OCI-M1 (cell line): ENCODE results near the gene SLC66A2.
"Not testable (repeated sequence)": the region's sequence is repeated elsewhere in the genome, so short reads cannot be mapped to it uniquely, and the experiment has no call there.

ENCODE experiments used
- DNase-seq: peaks from one replicate; lab custom pipeline; 2025; lab: John Stamatoyannopoulos, UW

Gene SLC66A2

DNA sequence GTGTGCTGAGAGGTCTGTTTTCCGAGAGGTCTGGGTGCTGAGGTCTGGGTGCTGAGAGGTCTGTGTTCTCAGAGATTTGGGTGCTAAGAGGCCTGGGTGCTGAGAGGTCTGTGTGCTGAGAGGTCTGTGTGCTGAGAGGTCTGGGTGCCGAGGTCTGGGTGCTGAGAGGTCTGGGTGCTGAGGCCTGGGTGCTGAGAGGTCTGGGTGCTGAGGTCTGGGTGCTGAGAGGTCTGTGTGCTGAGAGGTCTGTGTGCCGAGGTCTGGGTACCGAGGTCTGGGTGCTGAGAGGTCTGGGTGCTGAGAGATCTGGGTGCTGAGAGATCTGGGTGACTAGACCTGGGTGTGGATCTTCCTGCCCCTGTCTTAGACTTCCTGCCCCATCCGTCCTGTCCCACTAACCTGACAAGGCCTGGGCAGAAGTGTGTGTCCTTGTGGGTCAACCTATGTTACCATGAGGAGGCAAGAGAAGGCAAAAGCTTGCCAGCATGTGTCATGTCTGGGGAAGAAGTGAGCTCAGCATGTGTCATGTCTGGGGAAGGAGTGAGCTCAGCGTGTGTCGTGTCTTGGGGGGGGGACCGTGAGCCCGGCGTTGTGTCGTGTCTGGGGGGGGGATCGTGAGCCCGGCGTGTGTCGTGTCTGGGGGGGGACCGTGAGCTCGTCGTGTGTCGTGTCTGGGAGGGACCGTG is 84.4 kb downstream of the SLC66A2 start:
- no peak for DNase-seq

GRCh38 chr18:79865951-79866350 is 85.5 kb downstream of the SLC66A2 start:
- DNase-seq: not testable (repeated sequence)

DNA sequence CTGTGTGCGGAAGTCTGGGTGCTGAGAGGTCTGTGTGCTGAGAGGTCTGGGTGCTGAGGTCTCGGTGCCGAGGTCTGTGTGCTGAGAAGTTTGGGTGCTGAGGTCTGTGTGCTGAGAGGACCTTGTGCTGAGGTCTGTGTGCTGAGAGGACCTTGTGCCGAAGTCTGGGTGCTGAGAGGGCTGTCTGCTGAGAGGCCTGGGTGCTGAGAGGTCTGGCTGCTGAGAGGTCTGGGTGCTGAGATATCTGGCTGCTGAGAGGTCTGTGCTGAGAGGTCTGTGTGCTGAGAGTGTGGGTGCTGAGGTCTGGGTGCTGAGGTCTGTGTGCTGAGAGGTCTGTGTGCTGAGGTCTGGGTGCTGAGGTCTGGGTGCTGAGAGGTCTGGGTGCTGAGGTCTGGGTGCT is 86.5 kb downstream of the SLC66A2 start:
- not testable (repeated sequence) for DNase-seq

DNA sequence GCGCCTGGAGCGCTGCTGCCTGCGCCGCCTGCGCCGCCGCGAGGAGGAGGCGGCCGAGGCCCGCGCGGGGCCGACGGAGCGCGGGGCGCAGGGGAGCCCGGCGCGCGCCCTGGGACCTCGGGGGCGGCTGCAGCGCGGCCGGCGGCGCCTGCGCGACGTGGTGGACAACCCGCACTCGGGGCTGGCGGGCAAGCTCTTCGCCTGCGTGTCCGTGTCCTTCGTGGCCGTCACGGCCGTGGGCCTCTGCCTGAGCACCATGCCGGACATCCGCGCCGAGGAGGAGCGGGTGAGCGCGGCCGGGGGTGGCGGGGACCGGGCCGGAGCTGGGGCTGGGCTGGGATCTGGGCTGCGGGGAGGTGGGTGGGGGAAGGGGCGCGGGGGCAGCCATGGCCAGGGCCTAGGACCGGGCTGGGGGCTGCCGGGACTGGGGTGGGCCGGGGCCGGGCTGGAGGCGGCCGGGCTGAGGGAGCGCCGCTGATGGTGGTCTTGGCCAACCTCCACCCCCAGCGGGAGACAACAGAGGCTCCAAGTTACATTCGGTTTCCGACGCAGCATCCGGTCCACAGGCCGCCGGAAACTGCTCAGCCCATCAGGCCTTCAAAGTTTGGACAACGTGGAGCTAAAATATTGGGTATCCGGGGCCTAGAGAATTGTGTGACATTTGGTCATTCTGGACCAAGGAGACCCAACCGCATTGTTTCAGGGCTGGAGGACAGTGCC is 87.3 kb downstream of the SLC66A2 start:
- no peak for DNase-seq

GRCh38 chr18:79863161-79864005 is 88.1 kb downstream of the SLC66A2 start:
- DNase-seq: no peak

GRCh38 chr18:79862562-79862961 is 88.9 kb downstream of the SLC66A2 start:
- no peak for DNase-seq

DNA sequence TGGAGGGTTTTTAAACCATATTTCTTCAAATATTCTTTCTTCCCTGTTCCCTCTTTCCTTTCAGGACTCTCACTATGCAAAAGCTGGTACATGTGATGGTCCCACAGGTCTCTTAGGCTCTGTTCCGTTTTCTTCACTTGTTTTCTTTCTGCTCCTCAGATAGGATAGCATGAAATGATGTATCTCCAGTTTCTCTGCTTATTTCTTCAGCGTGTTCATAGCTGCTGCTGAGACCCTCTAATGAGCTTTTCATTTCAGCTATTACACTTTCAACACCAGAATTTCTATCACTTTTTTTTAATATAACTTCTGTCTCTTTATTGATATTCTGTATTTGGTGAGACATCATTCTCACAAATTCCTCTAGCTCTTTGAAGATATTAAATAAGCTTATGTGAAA is 89.8 kb downstream of the SLC66A2 start:
- no peak for DNase-seq

GRCh38 chr18:79859314-79859713 is 92.1 kb downstream of the SLC66A2 start:
- DNase-seq: no peak

DNA sequence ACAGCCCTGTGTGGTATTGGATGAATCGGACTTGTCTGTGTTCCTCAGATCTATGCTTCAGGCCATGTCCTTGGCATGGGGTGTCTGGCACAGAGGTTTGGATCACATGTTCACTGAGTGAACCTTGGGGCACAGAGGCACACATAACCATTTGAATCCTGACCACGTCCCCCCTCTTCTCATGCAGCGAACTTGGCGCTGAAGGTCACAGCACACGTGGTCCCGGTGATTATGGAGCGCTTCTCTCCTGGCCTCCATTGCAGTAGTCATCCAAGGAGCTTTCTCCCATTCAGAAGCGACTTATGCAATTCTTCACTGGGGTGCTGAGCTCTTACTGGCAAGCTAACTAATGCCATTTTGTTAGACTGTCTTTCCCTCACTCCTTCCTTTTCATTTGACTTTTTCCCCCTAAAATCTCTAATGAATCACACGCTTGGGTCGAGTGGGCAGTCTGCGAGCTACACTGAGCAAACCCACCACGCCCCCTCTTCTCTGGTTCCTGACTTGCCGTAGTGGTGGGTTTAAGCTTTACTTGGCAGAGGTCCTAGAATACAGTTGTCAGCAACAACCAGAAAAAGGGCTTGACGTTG is 94.3 kb downstream of the SLC66A2 start:
- peak; percentile 71 for DNase-seq

GRCh38 chr18:79856119-79857007 is 95.1 kb downstream of the SLC66A2 start:
- no peak for DNase-seq

GRCh38 chr18:79855147-79855933 is 96.1 kb downstream of the SLC66A2 start:
- no peak for DNase-seq

GRCh38 chr18:79853993-79854364 is 97.5 kb downstream of the SLC66A2 start:
- DNase-seq: no peak

- no peak for DNase-seq
Measured at GRCh38 chr18:79853303-79853992, 98.0 kb downstream of the SLC66A2 start.

- DNase-seq: no peak
Measured at GRCh38 chr18:79852561-79853302, 98.7 kb downstream of the SLC66A2 start.
